ENCODE data around the gene LRIG2. TPM values are rescaled to one million over a fixed set of nuclear protein-coding genes. Genes with fewer than 3 reads are reported as not detected.

Gene LRIG2
- total RNA-seq, 2 experiments from 2014 or later = 12.9 to 15.8 TPM

GRCh38 chr1:113138778-113139177 lies 65.8 kb downstream of the LRIG2 start:
- ChIA-PET POLR2A (no interaction called here), CTCF (no interaction called here)
- TF ChIP-seq, protein P1, sequence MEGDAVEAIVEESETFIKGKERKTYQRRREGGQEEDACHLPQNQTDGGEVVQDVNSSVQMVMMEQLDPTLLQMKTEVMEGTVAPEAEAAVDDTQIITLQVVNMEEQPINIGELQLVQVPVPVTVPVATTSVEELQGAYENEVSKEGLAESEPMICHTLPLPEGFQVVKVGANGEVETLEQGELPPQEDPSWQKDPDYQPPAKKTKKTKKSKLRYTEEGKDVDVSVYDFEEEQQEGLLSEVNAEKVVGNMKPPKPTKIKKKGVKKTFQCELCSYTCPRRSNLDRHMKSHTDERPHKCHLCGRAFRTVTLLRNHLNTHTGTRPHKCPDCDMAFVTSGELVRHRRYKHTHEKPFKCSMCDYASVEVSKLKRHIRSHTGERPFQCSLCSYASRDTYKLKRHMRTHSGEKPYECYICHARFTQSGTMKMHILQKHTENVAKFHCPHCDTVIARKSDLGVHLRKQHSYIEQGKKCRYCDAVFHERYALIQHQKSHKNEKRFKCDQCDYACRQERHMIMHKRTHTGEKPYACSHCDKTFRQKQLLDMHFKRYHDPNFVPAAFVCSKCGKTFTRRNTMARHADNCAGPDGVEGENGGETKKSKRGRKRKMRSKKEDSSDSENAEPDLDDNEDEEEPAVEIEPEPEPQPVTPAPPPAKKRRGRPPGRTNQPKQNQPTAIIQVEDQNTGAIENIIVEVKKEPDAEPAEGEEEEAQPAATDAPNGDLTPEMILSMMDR (IDR thresholded peaks at IDR 0.05) = no peak

GRCh38 chr1:113140176-113140575 lies 67.2 kb downstream of the LRIG2 start:
- Mint-ChIP-seq H3K27ac (peak overlapping the region; percentile 25), H3K27me3 (no peaks in the 10 kb centered on the region), H3K9me3 (no peaks in the 10 kb centered on the region), H3K4me3 (no peak overlapping the region), H3K36me3 (ENCODE audit: low read depth) (no peaks in the 10 kb centered on the region), H3K4me1 (ENCODE audit: low read depth) (peaks cover 31% of the 10 kb centered on the region)
- Histone ChIP-seq H3K36me3 (ENCODE audit: insufficient read depth, low read length) (no peaks in the 10 kb centered on the region), H3K27ac (ENCODE audit: low read depth in 1 of 2, low read length in 2 of 2) (no peak overlapping the region), H3K9me3 (ENCODE audit: control insufficient read depth in 1 of 2, insufficient read depth in 1 of 2, low read length in 2 of 2) (no peaks in the 10 kb centered on the region), H3K4me1 (ENCODE audit: insufficient read depth, low read length) (peaks cover 7% of the 10 kb centered on the region), H3K27me3 (ENCODE audit: control insufficient read depth in 1 of 2, insufficient read depth in 2 of 2, low read length in 2 of 2) (no peaks in the 10 kb centered on the region), H3K4me3 (ENCODE audit: low read length) (no peak overlapping the region)
- CTCF ChIA-PET = interaction anchor here (0.7 to 1.4 kb wide), 5 partner anchors 8 to 765 kb away, joined by 3 to 4 read pairs (median 3); partner anchors contain the start of genes DCLRE1B and LRIG2
- intact Hi-C loops (cut with DNase I, micrococcal nuclease) = loop anchor here (1.0 to 10.0 kb wide), 7 partner anchors 313 to 1139 kb away; partner anchors contain the start of gene RSBN1 (in 1 of the 2)
- no peak for ATAC-seq (ENCODE audit: poor library complexity)
- POLR2A ChIA-PET = no interaction called here
- TF ChIP-seq, protein P1 (IDR thresholded peaks at IDR 0.05) = no peak
- no peak for DNase-seq

More at GRCh38 chr1:113138778-113139177, 65.8 kb downstream of the LRIG2 start:
- Mint-ChIP-seq H3K36me3 (ENCODE audit: low read depth) (no peaks in the 10 kb centered on the region), H3K9me3 (no peaks in the 10 kb centered on the region), H3K4me1 (ENCODE audit: low read depth) (peaks cover 31% of the 10 kb centered on the region), H3K4me3 (no peak overlapping the region), H3K27ac (no peak overlapping the region), H3K27me3 (no peaks in the 10 kb centered on the region)
- no peaks in the 10 kb centered on the region for H3K9me3 ChIP-seq (ENCODE audit: control insufficient read depth in 1 of 2, insufficient read depth in 1 of 2, low read length in 2 of 2)
- H3K27me3 ChIP-seq (ENCODE audit: control insufficient read depth in 1 of 2, insufficient read depth in 2 of 2, low read length in 2 of 2) = no peaks in the 10 kb centered on the region
- no peaks in the 10 kb centered on the region for H3K36me3 ChIP-seq (ENCODE audit: insufficient read depth, low read length)
- no peak overlapping the region for H3K4me3 ChIP-seq (ENCODE audit: low read length)
- peaks cover 7% of the 10 kb centered on the region for H3K4me1 ChIP-seq (ENCODE audit: insufficient read depth, low read length)
- DNase-seq (no peak), ATAC-seq (ENCODE audit: poor library complexity) (no peak)
- H3K27ac ChIP-seq (ENCODE audit: low read depth in 1 of 2, low read length in 2 of 2) = no peak overlapping the region
- intact Hi-C loops (cut with DNase I, micrococcal nuclease) = loop anchor here in 1 of 2 experiments (10.0 kb wide), 1 partner anchor 696 kb away; no protein-coding TSS in a partner anchor

- no peaks in the 10 kb centered on the region for H3K27me3 Mint-ChIP-seq
These were observed 67.8 kb downstream of the LRIG2 start for GRCh38 chr1:113140588-113141446.

More at GRCh38 chr1:113140588-113141446, 67.8 kb downstream of the LRIG2 start:
- ChIA-PET POLR2A (no interaction called here), CTCF (interaction anchor here (1.0 to 1.4 kb wide), 3 partner anchors 8 to 312 kb away, joined by 3 to 4 read pairs (median 4); partner anchors contain the start of gene LRIG2)
- peaks cover 34% of the 10 kb centered on the region for H3K4me1 Mint-ChIP-seq (ENCODE audit: low read depth)
- H3K9me3 Mint-ChIP-seq = no peaks in the 10 kb centered on the region
- Histone ChIP-seq H3K9me3 (ENCODE audit: control insufficient read depth in 1 of 2, insufficient read depth in 1 of 2, low read length in 2 of 2) (no peaks in the 10 kb centered on the region), H3K4me1 (ENCODE audit: insufficient read depth, low read length) (peaks cover 7% of the 10 kb centered on the region), H3K4me3 (ENCODE audit: low read length) (no peak overlapping the region), H3K27ac (ENCODE audit: low read depth in 1 of 2, low read length in 2 of 2) (no peak overlapping the region), H3K27me3 (ENCODE audit: control insufficient read depth in 1 of 2, insufficient read depth in 2 of 2, low read length in 2 of 2) (no peaks in the 10 kb centered on the region), H3K36me3 (ENCODE audit: insufficient read depth, low read length) (no peaks in the 10 kb centered on the region)
- peak; percentile 76 for ATAC-seq (ENCODE audit: poor library complexity)
- peak; percentile 20 to 75 (median 45) for DNase-seq
- H3K36me3 Mint-ChIP-seq (ENCODE audit: low read depth) = no peaks in the 10 kb centered on the region
- H3K4me3 Mint-ChIP-seq = peak overlapping the region; percentile 63
- intact Hi-C loops (cut with DNase I, micrococcal nuclease) = loop anchor here (1.0 to 10.0 kb wide), 7 partner anchors 312 to 1138 kb away; partner anchors contain the start of gene RSBN1 (in 1 of the 2)
- peak overlapping the region; percentile 25 for H3K27ac Mint-ChIP-seq
- TF ChIP-seq, protein P1 (IDR thresholded peaks at IDR 0.05) = peak; percentile 83

Measured in CD4-positive, alpha-beta T cell (primary cell).